GM11168 (cell line): Measurements from ENCODE around the gene LAMA2.

Source experiments
- in situ Hi-C: fragments of 300-500 bp; cut with MboI; formaldehyde crosslinking; loops from one replicate; pipeline ENCODE4 v1.12.0; 2022; ENCODE audit warnings: low sequenced_read_pairs; ENCODE audit not compliant: unreplicated experiment

LAMA2 gene

GRCh38 chr6:129534926-129535325 lies 652.0 kb downstream of the LAMA2 start:
- in situ Hi-C loops, result no loop called here

- in situ Hi-C loops, result no loop called here
These were observed 653.3 kb downstream of the LAMA2 start for GRCh38 chr6:129536271-129536670.

GRCh38 chr6:129539032-129539431 lies 656.1 kb downstream of the LAMA2 start:
- in situ Hi-C loops, result no loop called here

GRCh38 chr6:129542705-129543104 lies 659.8 kb downstream of the LAMA2 start:
- in situ Hi-C loops, result no loop called here

GRCh38 chr6:129543981-129544380 lies 661.0 kb downstream of the LAMA2 start:
- in situ Hi-C loops, result no loop called here

GRCh38 chr6:129544892-129545612 lies 662.1 kb downstream of the LAMA2 start:
- in situ Hi-C loops, result no loop called here

- in situ Hi-C loops, result no loop called here
These were observed 663.8 kb downstream of the LAMA2 start for GRCh38 chr6:129546702-129547101.

GRCh38 chr6:129551486-129551885 lies 668.5 kb downstream of the LAMA2 start:
- in situ Hi-C loops, result no loop called here

GRCh38 chr6:129552413-129552812 lies 669.5 kb downstream of the LAMA2 start:
- in situ Hi-C loops, result no loop called here

GRCh38 chr6:129555206-129555832 lies 672.4 kb downstream of the LAMA2 start:
- in situ Hi-C loops, result no loop called here

- in situ Hi-C loops, result no loop called here
These were observed 675.3 kb downstream of the LAMA2 start for GRCh38 chr6:129558248-129558647.

GRCh38 chr6:129565366-129565765 lies 682.4 kb downstream of the LAMA2 start:
- in situ Hi-C loops, result no loop called here

GRCh38 chr6:129565811-129566210 lies 682.9 kb downstream of the LAMA2 start:
- in situ Hi-C loops, result no loop called here
